ENCODE data around the gene CLDN15.
A peak's percentile ranks its signal among the peaks of the same experiment; 100 is the strongest.
"Not testable (repeated sequence)": the region's sequence is repeated elsewhere in the genome, so short reads cannot be mapped to it uniquely, and the experiment has no call there.

Gene CLDN15

GRCh38 chr7:101218236-101219125 is 19.1 kb downstream of the CLDN15 start:
- no peak for DNase-seq

DNA sequence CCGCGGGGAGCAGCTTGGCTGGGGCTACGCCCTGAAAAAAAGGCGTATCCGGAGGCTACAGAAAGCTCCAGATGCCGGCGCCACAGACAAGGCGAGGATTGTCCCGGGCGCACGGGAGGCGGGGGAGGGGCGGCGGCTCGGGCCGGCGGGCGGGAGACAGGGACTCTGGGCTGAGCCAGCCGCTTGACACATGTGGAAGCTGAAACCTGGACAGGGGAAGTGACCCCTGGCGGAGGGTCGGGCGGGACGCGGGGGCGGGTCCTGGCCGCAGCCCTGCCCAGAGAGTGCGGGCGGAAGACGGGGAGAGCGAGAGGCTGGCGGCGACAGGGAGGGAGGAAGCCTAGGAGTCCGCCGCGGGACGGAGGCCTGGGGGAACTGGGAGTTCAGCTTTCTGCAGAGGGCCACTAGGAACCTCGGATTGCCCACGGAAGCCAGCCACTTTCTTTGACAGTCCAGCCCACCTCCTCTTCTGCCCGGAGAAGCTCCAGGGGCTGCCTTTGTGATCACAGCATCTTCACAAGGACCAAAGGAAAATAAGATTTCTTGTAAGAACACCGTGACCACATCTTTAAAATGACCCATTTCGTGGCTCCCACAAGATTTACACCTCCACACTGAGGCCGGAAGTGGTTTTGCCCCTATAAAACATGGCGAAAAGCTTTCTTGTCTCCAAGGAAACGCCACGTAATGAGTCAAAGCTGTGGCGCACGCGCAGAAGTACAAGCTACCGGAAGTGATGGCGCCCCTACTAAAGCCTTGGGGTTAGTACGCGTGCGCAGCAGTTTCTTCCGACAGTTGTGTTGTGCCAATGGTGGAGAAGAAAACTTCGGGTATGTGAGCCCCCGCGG is 20.0 kb downstream of the CLDN15 start, which contains the start of the genes PLOD3 and ZNHIT1:
Gene PLOD3, minus strand, starts transcription at position 194 of the 848 bp plus-strand sequence. CDS start 307 bp downstream, outside the sequence.
Gene ZNHIT1, plus strand, starts transcription at position 778 of the 848 bp plus-strand sequence. Its CDS starts 31 bp downstream, at position 809.
- peak; percentile 94 for DNase-seq

DNA sequence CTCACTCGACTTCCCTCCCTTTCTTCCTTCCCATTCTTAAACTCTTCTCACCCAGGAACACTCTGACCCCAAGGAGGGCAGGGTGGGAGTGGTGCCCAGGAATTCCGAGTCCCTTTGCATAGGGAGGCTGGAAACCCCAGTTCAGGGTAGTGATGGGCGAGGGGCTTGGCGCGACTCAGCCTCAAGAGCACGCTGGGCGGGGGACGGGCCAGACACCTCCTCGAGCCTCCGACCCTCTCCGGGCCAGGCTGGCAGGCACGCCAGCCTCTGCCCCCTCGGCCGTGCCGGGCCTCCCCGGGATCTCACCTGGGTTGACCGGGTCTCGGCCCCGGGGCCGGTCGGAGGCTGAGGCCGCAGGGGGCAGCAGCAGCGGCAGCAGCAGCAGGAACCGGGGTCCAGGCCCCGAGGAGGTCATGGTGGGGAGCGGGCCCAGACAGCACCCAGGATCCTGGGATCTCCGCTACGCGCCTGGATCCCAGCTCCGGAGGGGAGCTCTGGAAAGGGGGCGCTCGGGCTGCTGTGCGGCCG is 20.7 kb downstream of the CLDN15 start:
- no peak for DNase-seq

DNA sequence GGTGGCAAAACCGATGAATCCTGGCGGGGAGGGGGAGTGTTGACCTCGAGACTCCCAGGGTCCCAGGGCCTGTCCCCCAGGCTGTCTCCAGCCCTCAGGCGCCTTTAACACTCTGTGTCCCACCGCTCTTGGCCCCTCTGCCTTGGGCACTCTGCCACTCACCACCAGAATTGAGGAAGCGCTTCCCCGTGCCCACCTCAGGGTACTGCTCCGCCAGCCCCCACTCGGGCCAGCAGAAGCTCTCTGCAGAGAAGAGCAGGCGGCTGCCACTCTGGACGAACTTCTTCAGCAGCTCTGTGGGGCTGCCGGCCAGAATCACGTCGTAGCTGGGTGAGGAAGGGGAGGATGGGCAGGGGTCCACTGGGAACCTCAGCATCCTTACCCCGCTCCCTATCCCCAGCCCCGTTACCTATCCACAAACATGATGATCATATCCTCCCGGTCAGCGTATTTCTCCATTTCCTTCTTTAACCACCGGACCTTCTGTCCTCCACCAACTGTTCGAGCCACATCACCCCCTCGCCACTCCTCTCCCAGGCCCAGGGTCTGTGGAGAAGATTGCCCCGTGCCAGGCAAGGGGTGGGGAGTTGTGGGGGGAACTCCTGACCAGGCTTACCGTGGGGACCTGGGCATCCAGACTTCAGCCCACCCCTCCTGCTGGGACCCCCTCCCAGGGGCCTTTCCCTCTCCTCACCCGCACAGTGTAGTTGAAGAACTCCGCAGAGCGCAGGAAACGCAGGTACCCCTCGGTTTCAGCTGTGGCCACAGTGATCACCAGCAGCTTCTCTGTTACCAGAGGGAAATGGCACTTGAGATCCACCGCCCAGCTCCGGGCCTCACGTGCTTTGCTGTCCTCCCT is 21.4 kb downstream of the CLDN15 start:
- no peak for DNase-seq

- no peak for DNase-seq
These were observed 25.6 kb downstream of the CLDN15 start for GRCh38 chr7:101212014-101212413.

GRCh38 chr7:101211501-101211900 is 26.1 kb downstream of the CLDN15 start:
- DNase-seq: no peak

- no peak for DNase-seq
These were observed 27.5 kb downstream of the CLDN15 start for GRCh38 chr7:101210143-101210542.

DNA sequence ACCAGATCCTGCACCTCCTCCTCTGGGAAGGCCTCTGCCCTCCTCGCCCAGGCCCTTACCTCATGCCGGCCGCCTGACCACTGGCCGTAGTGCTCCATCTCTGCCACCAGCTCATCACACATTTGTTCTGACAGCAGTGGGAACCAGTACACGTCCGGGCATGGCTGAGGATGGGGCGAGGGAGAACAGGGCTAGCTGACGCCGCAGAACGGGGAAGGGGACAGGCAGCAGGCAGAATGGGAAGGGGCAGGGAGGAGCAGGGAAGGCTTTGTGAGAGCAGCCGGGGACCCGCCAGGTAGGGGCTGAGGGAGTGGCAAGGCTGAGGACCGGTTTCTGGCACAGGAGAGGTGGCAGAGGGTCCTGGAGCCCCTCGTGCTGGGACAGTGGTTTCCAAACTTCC is 28.8 kb downstream of the CLDN15 start:
- no peak for DNase-seq

GRCh38 chr7:101207459-101207858 is 30.1 kb downstream of the CLDN15 start:
- no peak for DNase-seq

GRCh38 chr7:101206665-101207042 is 30.9 kb downstream of the CLDN15 start:
- no peak for DNase-seq

DNA sequence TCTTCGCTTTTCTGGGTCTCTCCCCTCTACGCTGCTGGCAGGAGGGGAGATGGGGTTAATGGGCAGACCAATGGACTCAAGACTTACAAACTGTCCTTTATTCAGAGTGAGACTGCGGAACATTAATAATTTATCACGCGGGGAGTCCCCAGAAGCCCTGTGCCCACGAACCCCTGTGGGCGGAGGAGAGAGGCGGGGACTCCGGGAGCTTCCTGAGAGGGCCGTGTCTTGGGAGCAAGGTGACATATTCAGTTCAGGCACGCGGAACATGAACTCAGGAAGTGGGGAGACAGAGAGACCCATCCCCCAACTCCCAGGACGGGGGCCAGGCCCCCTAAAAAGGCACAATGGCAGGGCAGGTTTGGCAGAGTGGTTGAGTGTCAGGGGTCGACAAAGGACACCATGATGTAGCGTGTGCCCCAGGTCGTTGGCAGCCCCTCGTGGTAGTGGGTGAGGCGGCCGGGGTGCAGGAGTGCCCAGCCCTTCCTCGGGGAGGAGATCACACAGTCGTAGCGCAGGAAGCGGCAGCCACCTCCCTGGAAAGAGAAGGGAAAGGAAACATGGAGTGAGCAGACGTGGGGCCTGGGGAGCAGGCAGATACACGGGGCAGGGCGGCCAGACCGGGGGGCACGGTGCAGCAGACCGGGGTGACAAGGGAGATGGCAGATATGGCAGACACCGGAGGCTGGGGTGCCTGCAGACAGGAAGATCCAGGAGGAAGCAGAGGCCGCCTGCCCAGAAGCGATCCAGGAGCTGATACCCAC is 31.5 kb downstream of the CLDN15 start:
- no peak for DNase-seq

- DNase-seq: not testable (repeated sequence)
These were observed 33.6 kb downstream of the CLDN15 start for GRCh38 chr7:101203740-101204738.

GRCh38 chr7:101202603-101202918 is 35.0 kb downstream of the CLDN15 start:
- no peak for DNase-seq

- no peak for DNase-seq
These were observed 35.7 kb downstream of the CLDN15 start for GRCh38 chr7:101201695-101202602.

- no peak for DNase-seq
These were observed 36.6 kb downstream of the CLDN15 start, which contains the start of gene MOGAT3 for GRCh38 chr7:101200862-101201599. Gene MOGAT3 (minus strand): TSS chr7:101201036. CDS start chr7:101200854, 182 bp downstream.

DNA sequence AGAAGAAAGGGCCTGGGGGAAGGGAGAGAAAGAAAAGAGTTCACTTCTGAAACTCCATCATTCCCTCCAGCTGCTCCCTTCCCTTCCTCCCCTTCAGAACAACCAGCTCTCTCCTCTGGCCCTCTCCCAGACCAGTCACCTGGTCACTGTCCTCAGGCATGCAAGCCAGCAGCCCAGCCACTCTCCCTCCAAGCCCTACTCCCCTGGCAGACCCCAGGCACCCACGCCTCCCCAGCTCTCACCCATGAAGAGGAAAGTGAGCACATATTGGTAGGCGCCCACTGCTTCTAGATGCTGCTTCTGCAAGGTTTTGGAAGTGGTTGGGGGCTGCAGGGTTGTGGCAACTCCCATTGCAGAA is 37.1 kb downstream of the CLDN15 start:
- DNase-seq: no peak

- DNase-seq: not testable (repeated sequence)
These were observed 38.1 kb downstream of the CLDN15 start for GRCh38 chr7:101199522-101199921.

- DNase-seq: no peak
These were observed 39.1 kb downstream of the CLDN15 start for GRCh38 chr7:101198476-101198875.

Measured in activated naive CD4-positive, alpha-beta T cell treated with anti-CD3 and anti-CD28 coated beads, Interleukin-2, amount 50 U/mL, for 16 hours (primary cell).